ENCODE results near the gene EPS15.

GRCh38 chr1:51336004-51336403, 183.1 kb downstream of the EPS15 start:
- TF ChIP-seq CTCF (IDR thresholded peaks at IDR 0.05; ENCODE audit: insufficient read depth, low read length, poor library complexity, severe bottlenecking) (no peak), EZH2phosphoT487 (conservative IDR thresholded peaks at IDR 0.05; ENCODE audit: low read length) (no peak)
